ENCODE results near the gene LZTR1.

LZTR1 gene

GRCh38 chr22:20946080-20946986 is 35.8 kb upstream of the LZTR1 start:
- Histone ChIP-seq H3K4me1 (ENCODE audit: insufficient read depth, low read length, poor library complexity, severe bottlenecking) (peaks cover 7% of the 10 kb centered on the region), H3K79me2 (ENCODE audit: insufficient read depth, low read length) (peaks cover 98% of the 10 kb centered on the region), H3F3A (ENCODE audit: low read depth) (no peaks in the 10 kb centered on the region), H3K27me3 (ENCODE audit: insufficient read depth, low read length, poor library complexity, severe bottlenecking) (no peaks in the 10 kb centered on the region), H3K36me3 (ENCODE audit: insufficient read depth, low read length) (peaks cover 81% of the 10 kb centered on the region), H3K9me3 (ENCODE audit: insufficient read depth, low read depth, low read length) (no peaks in the 10 kb centered on the region), H3K4me2 (ENCODE audit: low read depth, low read length, poor library complexity, severe bottlenecking) (no peak overlapping the region), H2AFZ (ENCODE audit: low read length) (no peak overlapping the region), H3K9me2 (replicated peaks; ENCODE audit: low read depth, low read length) (no peaks in the 10 kb centered on the region), H3K4me3 (ENCODE audit: low read length, poor library complexity, severe bottlenecking) (no peak overlapping the region), H4K20me1 (ENCODE audit: insufficient read depth, low read length, poor library complexity, severe bottlenecking) (peaks cover 90% of the 10 kb centered on the region), H3K9ac (ENCODE audit: low read depth, low read length, poor library complexity, severe bottlenecking) (no peak overlapping the region)
- TF ChIP-seq EZH2phosphoT487 (IDR thresholded peaks at IDR 0.05; ENCODE audit: borderline replicate concordance) (no peak), CTCF (conservative IDR thresholded peaks at IDR 0.05; ENCODE audit: low read length) (no peak)

DNA sequence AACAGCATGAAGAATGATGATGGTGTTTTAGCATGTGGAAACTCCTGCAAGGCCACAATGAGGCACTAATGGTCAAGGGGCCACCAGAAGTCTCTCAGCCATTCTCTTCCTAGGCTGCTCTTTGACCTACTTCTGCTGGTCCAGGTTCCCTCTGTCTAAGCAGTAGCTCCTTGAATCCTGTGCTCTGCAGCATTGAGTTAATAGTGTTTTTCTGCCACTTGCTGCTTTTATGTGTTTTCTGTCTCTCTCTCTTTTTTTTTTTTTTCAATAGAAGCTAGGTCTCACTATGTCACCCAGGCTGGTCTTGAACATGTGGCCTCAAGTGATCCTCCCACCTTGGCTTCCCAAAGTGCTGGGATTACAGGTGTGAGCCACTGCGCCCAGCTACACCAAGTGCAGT is 35.1 kb upstream of the LZTR1 start:
- peaks cover 99% of the 10 kb centered on the region for H3K79me2 ChIP-seq (ENCODE audit: insufficient read depth, low read length)
- H3K9me3 ChIP-seq (ENCODE audit: insufficient read depth, low read depth, low read length): no peaks in the 10 kb centered on the region
- TF ChIP-seq CTCF (conservative IDR thresholded peaks at IDR 0.05; ENCODE audit: low read length): no peak
- TF ChIP-seq EZH2phosphoT487 (IDR thresholded peaks at IDR 0.05; ENCODE audit: borderline replicate concordance): no peak
- no peaks in the 10 kb centered on the region for H3F3A ChIP-seq (ENCODE audit: low read depth)
- no peak overlapping the region for H2AFZ ChIP-seq (ENCODE audit: low read length)
- H3K9ac ChIP-seq (ENCODE audit: low read depth, low read length, poor library complexity, severe bottlenecking): no peak overlapping the region
- peaks cover 7% of the 10 kb centered on the region for H3K4me1 ChIP-seq (ENCODE audit: insufficient read depth, low read length, poor library complexity, severe bottlenecking)
- H3K4me3 ChIP-seq (ENCODE audit: low read length, poor library complexity, severe bottlenecking): no peak overlapping the region
- H3K9me2 ChIP-seq (replicated peaks; ENCODE audit: low read depth, low read length): no peaks in the 10 kb centered on the region
- peaks cover 91% of the 10 kb centered on the region for H4K20me1 ChIP-seq (ENCODE audit: insufficient read depth, low read length, poor library complexity, severe bottlenecking)
- H3K36me3 ChIP-seq (ENCODE audit: insufficient read depth, low read length): peaks cover 84% of the 10 kb centered on the region
- H3K4me2 ChIP-seq (ENCODE audit: low read depth, low read length, poor library complexity, severe bottlenecking): no peak overlapping the region
- H3K27me3 ChIP-seq (ENCODE audit: insufficient read depth, low read length, poor library complexity, severe bottlenecking): no peaks in the 10 kb centered on the region

DNA sequence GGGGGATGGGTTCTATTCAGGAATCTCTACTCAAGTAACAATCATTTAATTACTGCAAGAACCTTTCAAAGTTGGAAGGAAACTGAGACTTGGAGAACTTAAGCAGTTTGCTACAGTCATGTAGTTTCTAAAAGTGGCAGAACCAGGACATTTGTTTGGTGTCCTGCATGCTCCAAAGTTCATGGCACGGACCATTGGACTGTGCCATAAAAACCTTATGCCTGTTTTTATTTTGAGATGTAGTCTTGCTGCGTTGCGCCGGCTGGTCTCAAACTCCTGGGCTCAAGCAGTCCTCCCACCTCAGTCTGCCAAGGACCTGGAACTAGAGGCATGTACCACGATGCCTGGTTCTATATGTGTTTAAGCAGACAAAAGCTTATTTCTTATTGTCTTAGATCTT is 33.6 kb upstream of the LZTR1 start:
- no peaks in the 10 kb centered on the region for H3F3A ChIP-seq (ENCODE audit: low read depth)
- no peak overlapping the region for H2AFZ ChIP-seq (ENCODE audit: low read length)
- H3K9ac ChIP-seq (ENCODE audit: low read depth, low read length, poor library complexity, severe bottlenecking): no peak overlapping the region
- no peaks in the 10 kb centered on the region for H3K9me2 ChIP-seq (replicated peaks; ENCODE audit: low read depth, low read length)
- TF ChIP-seq EZH2phosphoT487 (IDR thresholded peaks at IDR 0.05; ENCODE audit: borderline replicate concordance): no peak
- no peaks in the 10 kb centered on the region for H3K27me3 ChIP-seq (ENCODE audit: insufficient read depth, low read length, poor library complexity, severe bottlenecking)
- no peak overlapping the region for H3K4me3 ChIP-seq (ENCODE audit: low read length, poor library complexity, severe bottlenecking)
- H3K4me1 ChIP-seq (ENCODE audit: insufficient read depth, low read length, poor library complexity, severe bottlenecking): peaks cover 7% of the 10 kb centered on the region
- peaks cover 86% of the 10 kb centered on the region for H4K20me1 ChIP-seq (ENCODE audit: insufficient read depth, low read length, poor library complexity, severe bottlenecking)
- no peak overlapping the region for H3K4me2 ChIP-seq (ENCODE audit: low read depth, low read length, poor library complexity, severe bottlenecking)
- peaks cover 92% of the 10 kb centered on the region for H3K79me2 ChIP-seq (ENCODE audit: insufficient read depth, low read length)
- H3K36me3 ChIP-seq (ENCODE audit: insufficient read depth, low read length): peaks cover 84% of the 10 kb centered on the region
- no peaks in the 10 kb centered on the region for H3K9me3 ChIP-seq (ENCODE audit: insufficient read depth, low read depth, low read length)
